Measurements from ENCODE around the gene ARFRP1.

Gene ARFRP1

GRCh38 chr20:63701329-63702035 is 6.3 kb downstream of the ARFRP1 start:
- FAIRE-seq: no peak

GRCh38 chr20:63701051-63701328 is 6.8 kb downstream of the ARFRP1 start:
- FAIRE-seq: no peak

- FAIRE-seq: no peak
Observed at GRCh38 chr20:63700199-63701050, 7.4 kb downstream of the ARFRP1 start.

- FAIRE-seq: no peak
Observed at GRCh38 chr20:63699466-63700198, 8.1 kb downstream of the ARFRP1 start.

GRCh38 chr20:63698739-63699465 is 8.9 kb downstream of the ARFRP1 start:
- FAIRE-seq: no peak

- FAIRE-seq: no peak
Observed at GRCh38 chr20:63697868-63698545, 9.8 kb downstream of the ARFRP1 start.

- FAIRE-seq: no peak
Observed at GRCh38 chr20:63697357-63697867, 10.4 kb downstream of the ARFRP1 start.

- FAIRE-seq: no peak
Observed at GRCh38 chr20:63696628-63697356, 11.0 kb downstream of the ARFRP1 start, which contains the start of gene TNFRSF6B. Gene TNFRSF6B (plus strand): TSS chr20:63696652. CDS start chr20:63696768, 116 bp downstream.

GRCh38 chr20:63696306-63696627 is 11.5 kb downstream of the ARFRP1 start:
- FAIRE-seq: no peak

GRCh38 chr20:63695424-63696305 is 12.1 kb downstream of the ARFRP1 start:
- FAIRE-seq: no peak

GRCh38 chr20:63694584-63695423 is 13.0 kb downstream of the ARFRP1 start:
- FAIRE-seq: no peak

- no peak for FAIRE-seq
Observed at GRCh38 chr20:63693733-63694583, 13.8 kb downstream of the ARFRP1 start.

- FAIRE-seq: no peak
Observed at GRCh38 chr20:63693083-63693732, 14.6 kb downstream of the ARFRP1 start.

- no peak for FAIRE-seq
Observed at GRCh38 chr20:63692436-63693082, 15.2 kb downstream of the ARFRP1 start.

GRCh38 chr20:63691711-63692435 is 15.9 kb downstream of the ARFRP1 start:
- FAIRE-seq: no peak

GRCh38 chr20:63690898-63691710 is 16.7 kb downstream of the ARFRP1 start:
- no peak for FAIRE-seq
